Right atrium auricular region (tissue), 2 donors: ENCODE measurements around the gene EIF4EBP2. TPM values are rescaled to one million over a fixed set of nuclear protein-coding genes. Genes with fewer than 3 reads are reported as not detected.
A peak's percentile ranks its signal among the peaks of the same experiment; 100 is the strongest.

Source experiments
- DNase-seq: peaks from one replicate; pipeline ENCODE4 v3.0.0-alpha.2; 2019; ENCODE audit warnings: low spot score
- H3K27ac ChIP-seq, 2 donors: fragments of 200-600 bp; sonication (generic); 1 replicate in 1 of 2; 2 replicates in 1 of 2; pipeline ENCODE4 v1.5.1; 2016 to 2019
- H3K27me3 ChIP-seq, 2 donors: fragments of 200-600 bp; sonication (generic); one replicate each; pipeline versions ENCODE4 v1.5.1 to v1.6.0; 2017 to 2019
- H3K36me3 ChIP-seq: fragments of 200-600 bp; sonication (generic); one replicate; pipeline ENCODE4 v1.5.1; 2016
- H3K4me1 ChIP-seq, 2 donors: fragments of 200-600 bp; sonication (generic); one replicate each; pipeline versions ENCODE4 v1.5.1 to v1.6.0; 2017 to 2019
- H3K4me3 ChIP-seq, 2 donors: fragments of 200-600 bp; sonication (generic); 1 replicate in 1 of 2; 2 replicates in 1 of 2; pipeline ENCODE4 v1.5.1; 2017 to 2019; ENCODE audit warnings: mild to moderate bottlenecking in 1 of 2, moderate library complexity in 1 of 2
- H3K9me3 ChIP-seq, 2 donors: fragments of 200-600 bp; sonication (generic); one replicate each; pipeline ENCODE4 v1.5.1; 2019
- total RNA-seq, 2 donors: library from RNA; depleted of rRNA; stranded (reverse); fragments of >200 nt; gene quantifications; one replicate each; pipeline ENCODE4 v1.1.0, GENCODE V29; 2016
- TF ChIP-seq, protein P1 (sequence below), 2 donors: fragments of 200-600 bp; sonication (generic); IDR thresholded peaks; one replicate each; pipeline ENCODE4 v1.5.1; 2019; ENCODE audit warnings: antibody characterized with exemption in 2 of 2

Gene EIF4EBP2
- total RNA-seq, 2 donors from 2014 or later, result 90.0 to 116 TPM

- Histone ChIP-seq H3K36me3 (no peaks in the 10 kb centered on the region), H3K4me3 (no peak overlapping the region), H3K27me3 (no peaks in the 10 kb centered on the region), H3K27ac (no peak overlapping the region), H3K4me1 (peaks cover 0 to 25% of the 10 kb centered on the region in 2 donors), H3K9me3 (no peaks in the 10 kb centered on the region)
- DNase-seq, result no peak
- TF ChIP-seq, protein P1, sequence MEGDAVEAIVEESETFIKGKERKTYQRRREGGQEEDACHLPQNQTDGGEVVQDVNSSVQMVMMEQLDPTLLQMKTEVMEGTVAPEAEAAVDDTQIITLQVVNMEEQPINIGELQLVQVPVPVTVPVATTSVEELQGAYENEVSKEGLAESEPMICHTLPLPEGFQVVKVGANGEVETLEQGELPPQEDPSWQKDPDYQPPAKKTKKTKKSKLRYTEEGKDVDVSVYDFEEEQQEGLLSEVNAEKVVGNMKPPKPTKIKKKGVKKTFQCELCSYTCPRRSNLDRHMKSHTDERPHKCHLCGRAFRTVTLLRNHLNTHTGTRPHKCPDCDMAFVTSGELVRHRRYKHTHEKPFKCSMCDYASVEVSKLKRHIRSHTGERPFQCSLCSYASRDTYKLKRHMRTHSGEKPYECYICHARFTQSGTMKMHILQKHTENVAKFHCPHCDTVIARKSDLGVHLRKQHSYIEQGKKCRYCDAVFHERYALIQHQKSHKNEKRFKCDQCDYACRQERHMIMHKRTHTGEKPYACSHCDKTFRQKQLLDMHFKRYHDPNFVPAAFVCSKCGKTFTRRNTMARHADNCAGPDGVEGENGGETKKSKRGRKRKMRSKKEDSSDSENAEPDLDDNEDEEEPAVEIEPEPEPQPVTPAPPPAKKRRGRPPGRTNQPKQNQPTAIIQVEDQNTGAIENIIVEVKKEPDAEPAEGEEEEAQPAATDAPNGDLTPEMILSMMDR (IDR thresholded peaks at IDR 0.05), result no peak
Observed at GRCh38 chr10:70456164-70456563, 52.2 kb downstream of the EIF4EBP2 start.

GRCh38 chr10:70457759-70458305 is 53.9 kb downstream of the EIF4EBP2 start:
- no peak for DNase-seq
- peak overlapping the region; percentile 88 to 91 for H3K27ac ChIP-seq
- no peaks in the 10 kb centered on the region for H3K27me3 ChIP-seq
- H3K36me3 ChIP-seq, result no peaks in the 10 kb centered on the region
- TF ChIP-seq, protein P1 (IDR thresholded peaks at IDR 0.05), result no peak
- no peaks in the 10 kb centered on the region for H3K9me3 ChIP-seq
- H3K4me1 ChIP-seq, result peaks cover 0 to 39% of the 10 kb centered on the region in 2 donors
- H3K4me3 ChIP-seq, result peak overlapping the region; percentile 33 to 50

DNA sequence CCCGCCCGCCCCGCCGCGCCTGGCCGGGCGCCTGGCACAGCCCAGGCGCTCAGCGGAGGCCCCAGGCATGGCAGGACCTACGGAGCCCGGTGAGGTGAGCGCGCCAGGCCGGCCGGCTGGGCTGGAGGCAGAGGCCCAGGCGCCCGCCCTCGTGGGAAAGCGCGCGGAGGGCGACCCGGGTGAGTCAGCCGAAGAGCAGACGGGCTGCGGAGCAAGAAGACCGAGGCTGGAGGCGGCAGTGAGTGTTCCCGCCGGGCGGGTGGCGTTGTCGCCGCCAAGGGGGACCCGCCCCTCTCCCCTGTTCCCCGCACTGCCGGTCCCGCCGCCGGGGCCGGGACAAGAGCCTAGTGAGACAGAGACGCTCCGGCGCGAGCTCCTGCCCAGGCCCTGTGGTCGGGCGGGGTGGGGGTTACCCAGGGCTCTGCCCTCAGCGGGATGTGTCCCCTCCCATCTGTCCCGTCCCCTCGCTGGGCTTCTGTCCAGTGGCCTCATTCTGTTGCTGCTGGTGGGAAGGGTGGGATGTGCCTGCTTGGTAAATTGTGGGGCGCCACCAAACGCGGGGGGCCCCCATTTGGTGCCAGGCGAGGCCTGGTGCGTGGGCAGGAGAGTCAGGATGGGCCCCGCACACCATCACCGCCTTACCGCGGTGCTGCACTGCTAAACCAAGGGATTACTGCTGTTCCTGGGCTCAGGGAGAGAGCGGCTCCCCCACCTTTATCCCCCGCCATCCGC is 54.5 kb downstream of the EIF4EBP2 start:
- TF ChIP-seq, protein P1 (IDR thresholded peaks at IDR 0.05), result peak in 1 of 2 donors; percentile 27
- DNase-seq, result peak; percentile 86
- Histone ChIP-seq H3K36me3 (no peaks in the 10 kb centered on the region), H3K4me3 (peak overlapping the region; percentile 33 to 50), H3K4me1 (peaks cover 0 to 45% of the 10 kb centered on the region in 2 donors), H3K27ac (peak overlapping the region; percentile 88 to 91), H3K27me3 (no peaks in the 10 kb centered on the region), H3K9me3 (no peaks in the 10 kb centered on the region)

GRCh38 chr10:70459061-70459773 is 55.3 kb downstream of the EIF4EBP2 start:
- DNase-seq, result no peak
- no peaks in the 10 kb centered on the region for H3K27me3 ChIP-seq
- H3K27ac ChIP-seq, result peak overlapping the region; percentile 88 to 91
- TF ChIP-seq, protein P1 (IDR thresholded peaks at IDR 0.05), result no peak
- H3K4me3 ChIP-seq, result peak overlapping the region; percentile 33 to 50
- H3K9me3 ChIP-seq, result no peaks in the 10 kb centered on the region
- H3K36me3 ChIP-seq, result no peaks in the 10 kb centered on the region
- H3K4me1 ChIP-seq, result peaks cover 0 to 48% of the 10 kb centered on the region in 2 donors

DNA sequence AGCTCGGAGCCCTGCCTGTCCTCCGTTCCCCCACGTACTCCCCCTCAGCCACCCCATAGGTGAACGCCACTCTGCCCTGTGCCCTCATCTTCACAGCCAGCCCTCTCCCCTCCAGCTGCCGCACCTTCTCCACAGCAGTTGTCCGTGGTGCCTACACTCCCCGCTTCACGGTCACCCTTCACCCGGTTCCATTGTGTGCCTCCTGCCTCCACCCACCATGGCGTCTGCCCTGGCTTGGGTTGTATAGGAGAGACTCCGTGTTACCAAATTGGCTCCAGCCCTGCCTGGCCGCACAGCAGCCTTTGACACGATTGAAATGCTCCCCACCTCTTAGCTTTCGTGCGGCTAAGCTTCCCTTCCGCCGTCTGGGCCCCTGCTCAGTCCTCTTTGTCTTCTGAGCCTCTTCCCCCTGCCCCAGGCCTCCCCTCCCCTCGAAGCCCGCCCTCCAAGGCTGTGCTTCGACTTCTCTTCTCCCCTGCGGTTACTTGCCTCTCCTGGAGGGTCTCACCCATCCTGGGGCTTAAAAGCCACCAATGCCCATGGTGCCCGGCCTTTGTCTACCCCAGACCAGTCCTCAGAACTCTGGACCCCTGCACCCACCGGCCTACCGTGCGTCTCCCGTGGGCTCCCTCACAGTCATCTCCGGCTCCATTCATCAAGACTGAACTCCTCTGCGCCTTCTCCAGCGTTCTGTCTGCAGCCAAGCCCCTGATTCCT is 56.0 kb downstream of the EIF4EBP2 start:
- no peak for DNase-seq
- Histone ChIP-seq H3K27me3 (no peaks in the 10 kb centered on the region), H3K4me3 (no peak overlapping the region), H3K36me3 (no peaks in the 10 kb centered on the region), H3K9me3 (no peaks in the 10 kb centered on the region), H3K27ac (peak overlapping the region; percentile 88 to 91), H3K4me1 (peaks cover 0 to 48% of the 10 kb centered on the region in 2 donors)
- TF ChIP-seq, protein P1 (IDR thresholded peaks at IDR 0.05), result no peak
